Right lobe of liver (tissue), 6 donors: ENCODE measurements around the gene HOXA11. TPM values are rescaled to one million over a fixed set of nuclear protein-coding genes. Genes with fewer than 3 reads are reported as not detected.

Experiments used
- ATAC-seq, 4 donors: fragments of 200-7000 bp; cut with Tn5 transposase; one replicate each; pipeline ENCODE4 v1.9.1; 2020; ENCODE audit warnings: mild to moderate bottlenecking in 4 of 4, moderate library complexity in 4 of 4
- DNase-seq, 3 donors: peaks; one replicate each; pipeline ENCODE4 v3.0.0-alpha.2; 2020
- H3K27ac ChIP-seq, 3 donors: fragments of 200-600 bp; one replicate each; pipeline ENCODE4 v1.8.0; 2022
- H3K27me3 ChIP-seq, 2 donors: fragments of 200-600 bp; one replicate each; pipeline ENCODE4 v1.8.0; 2022
- H3K36me3 ChIP-seq, 4 donors: fragments of 200-600 bp; sonication (generic) in 1 of 4; one replicate each; pipeline versions ENCODE4 v1.5.1 to v1.8.0; 2017 to 2022; ENCODE audit warnings: control low read depth in 1 of 4
- H3K4me1 ChIP-seq, 4 donors: fragments of 200-600 bp; sonication (generic) in 1 of 4; one replicate each; pipeline versions ENCODE4 v1.5.1 to v1.8.0; 2017 to 2022; ENCODE audit warnings: control low read depth in 1 of 4
- H3K4me3 ChIP-seq, 3 donors: fragments of 200-600 bp; one replicate each; pipeline ENCODE4 v1.8.0; 2022
- H3K9me3 ChIP-seq, 4 donors: fragments of 200-600 bp; sonication (generic) in 1 of 4; one replicate each; pipeline versions ENCODE4 v1.5.1 to v1.8.0; 2017 to 2022; ENCODE audit warnings: control low read depth in 1 of 4
- CTCF ChIP-seq, 4 donors: fragments of 200-600 bp in 3 of 4; fragments of 450-650 bp in 1 of 4; IDR thresholded peaks; one replicate each; pipeline versions ENCODE4 v1.5.1 to v1.8.0; 2016 to 2022; ENCODE audit warnings: antibody characterized with exemption in 4 of 4, mild to moderate bottlenecking in 2 of 4
- POLR2A ChIP-seq: fragments of 450-650 bp; IDR thresholded peaks from one replicate; pipeline ENCODE4 v1.6.1; 2017; ENCODE audit warnings: antibody characterized with exemption, mild to moderate bottlenecking
- WGBS: methylation state at CpG from one replicate; pipeline ENCODE4 v1.1.6; 2018; ENCODE audit warnings: low coverage, low lambda C conversion rate; ENCODE audit not compliant: insufficient coverage; ENCODE audit errors: missing lambda C conversion rate; 5-methylcytosine and 5-hydroxymethylcytosine counted together
- intact Hi-C, 2 donors: fragments of 100-400 bp; cut with DNase I; formaldehyde crosslinking; loops; one replicate each; pipeline versions ENCODE4 v1.11.2 to v1.14.1; 2022
- total RNA-seq, 6 experiments: library from RNA; depleted of rRNA in 2 of 6; stranded (reverse); fragments of >200 nt in 2 of 6; fragmentation: NEBNext Ultra II Directional in 3 of 6; extraction: Animal tissue kit (Norgen Biotek cat#: 25700) in 3 of 6; gene quantifications; one replicate each; pipeline versions ENCODE4 v1.1.0 to v1.2.4, GENCODE V29; 2016 to 2023
- donor health status: DM: no; HTN: yes; CAD: no.
- donor health status: DM: no; HTN: no; CAD: no.
- donor health status: DM: no; HTN: no; CAD: no.
- donor health status: DM: no; HTN: yes; CAD: no.
- donor health status: DM: no; HTN: yes; CAD: no.

HOXA11 gene
- total RNA-seq, 6 experiments from 2014 or later: not detected

- Histone ChIP-seq H3K36me3 (no peaks in the 10 kb centered on the region), H3K27me3 (peaks cover 32 to 51% of the 10 kb centered on the region in 2 donors), H3K9me3 (no peaks in the 10 kb centered on the region), H3K4me3 (no peak overlapping the region), H3K4me1 (peaks cover 0 to 15% (median 4%) of the 10 kb centered on the region in 4 donors), H3K27ac (no peak overlapping the region)
- DNase-seq (no peak), ATAC-seq (no peak)
- intact Hi-C loops: loop anchor here in 1 of 2 donors (10.0 kb wide), 1 partner anchor 67 kb away; the partner anchor contains the start of gene HOXA1
- WGBS: 41% methylated on average over 7 of the region's 30 CpGs
- no peak for TF ChIP-seq CTCF (IDR thresholded peaks at IDR 0.05)
- TF ChIP-seq POLR2A: no peak
These were observed 23.1 kb downstream of the HOXA11 start for GRCh38 chr7:27161721-27162560.

- Histone ChIP-seq H3K4me1 (peaks cover 0 to 15% (median 4%) of the 10 kb centered on the region in 4 donors), H3K27ac (no peak overlapping the region)
- intact Hi-C loops: loop anchor here in 1 of 2 donors (10.0 kb wide), 1 partner anchor 66 kb away; the partner anchor contains the start of gene HOXA1
These were observed 23.8 kb downstream of the HOXA11 start for GRCh38 chr7:27161214-27161720.

GRCh38 chr7:27160546-27161213 is 24.4 kb downstream of the HOXA11 start:
- peak; percentile 80 to 87 (median 83) for DNase-seq
- peaks cover 0 to 15% (median 4%) of the 10 kb centered on the region in 4 donors for H3K4me1 ChIP-seq

More at GRCh38 chr7:27161214-27161720, 23.8 kb downstream of the HOXA11 start:
- no peak for TF ChIP-seq POLR2A
- TF ChIP-seq CTCF (IDR thresholded peaks at IDR 0.05): peak in 1 of 4 donors; percentile 3
- Histone ChIP-seq H3K36me3 (no peaks in the 10 kb centered on the region), H3K9me3 (no peaks in the 10 kb centered on the region), H3K4me3 (peak overlapping the region; percentile 32 to 60 (median 57)), H3K27me3 (peaks cover 27 to 49% of the 10 kb centered on the region in 2 donors)
- ATAC-seq (peak; percentile 5 to 35 (median 16)), DNase-seq (peak in 1 of 3 donors; percentile 56)
- 0% methylated on average over 8 of the region's 27 CpGs for WGBS

More at GRCh38 chr7:27160546-27161213, 24.4 kb downstream of the HOXA11 start:
- WGBS: 0% methylated on average over 19 of the region's 54 CpGs
- TF ChIP-seq POLR2A: no peak
- peak in 3 of 4 donors; percentile 99 to 100 (median 99) for TF ChIP-seq CTCF (IDR thresholded peaks at IDR 0.05)
- H3K27me3 ChIP-seq: peaks cover 21 to 48% of the 10 kb centered on the region in 2 donors
- no peak overlapping the region for H3K27ac ChIP-seq
- H3K4me3 ChIP-seq: peak overlapping the region; percentile 32 to 60 (median 57)
- H3K36me3 ChIP-seq: no peaks in the 10 kb centered on the region
- intact Hi-C loops: loop anchor here in 1 of 2 donors (10.0 kb wide), 1 partner anchor 66 kb away; the partner anchor contains the start of gene HOXA1
- ATAC-seq: peak; percentile 88 to 93 (median 92)
- no peaks in the 10 kb centered on the region for H3K9me3 ChIP-seq
